HG03442 (cell line): ENCODE data around the gene SLC7A6.

Experiments
- ATAC-seq: cut with Tn5 transposase; IDR thresholded peaks from one replicate; pipeline ENCODE4 v1.9.1; 2021; ENCODE audit warnings: mild to moderate bottlenecking, moderate library complexity; ENCODE audit not compliant: unreplicated experiment

Gene SLC7A6

GRCh38 chr16:68234188-68235107 is 29.9 kb upstream of the SLC7A6 start:
- ATAC-seq = no peak

GRCh38 chr16:68235108-68235886 is 29.0 kb upstream of the SLC7A6 start:
- ATAC-seq = no peak

GRCh38 chr16:68235887-68236136 is 28.5 kb upstream of the SLC7A6 start, which contains the start of gene ESRP2:
Gene ESRP2 (minus strand): TSS chr16:68236127. CDS start chr16:68236045, 82 bp downstream.
- no peak for ATAC-seq

- no peak for ATAC-seq
These were observed 28.0 kb upstream of the SLC7A6 start for GRCh38 chr16:68236137-68236825.

- no peak for ATAC-seq
These were observed 27.5 kb upstream of the SLC7A6 start for GRCh38 chr16:68236826-68237242.

GRCh38 chr16:68237243-68238028 is 26.9 kb upstream of the SLC7A6 start:
- ATAC-seq = peak; percentile 72

GRCh38 chr16:68238029-68238345 is 26.3 kb upstream of the SLC7A6 start:
- ATAC-seq = no peak

GRCh38 chr16:68242085-68242484 is 22.2 kb upstream of the SLC7A6 start:
- ATAC-seq = no peak

GRCh38 chr16:68242926-68243858 is 21.1 kb upstream of the SLC7A6 start:
- no peak for ATAC-seq

GRCh38 chr16:68244481-68244902 is 19.8 kb upstream of the SLC7A6 start:
- no peak for ATAC-seq

GRCh38 chr16:68244903-68245853 is 19.1 kb upstream of the SLC7A6 start, which contains the start of gene PLA2G15:
Gene PLA2G15 (plus strand): TSS chr16:68245373. CDS start chr16:68245427, 54 bp downstream.
- peak; percentile 85 for ATAC-seq

GRCh38 chr16:68246121-68246520 is 18.2 kb upstream of the SLC7A6 start:
- no peak for ATAC-seq

- ATAC-seq = no peak
These were observed 17.7 kb upstream of the SLC7A6 start for GRCh38 chr16:68246666-68247065.

- ATAC-seq = no peak
These were observed 16.9 kb upstream of the SLC7A6 start for GRCh38 chr16:68247400-68247799.

- ATAC-seq = no peak
These were observed 16.4 kb upstream of the SLC7A6 start for GRCh38 chr16:68247932-68248331.

GRCh38 chr16:68249371-68249770 is 15.0 kb upstream of the SLC7A6 start:
- ATAC-seq = no peak

GRCh38 chr16:68250951-68251350 is 13.4 kb upstream of the SLC7A6 start:
- ATAC-seq = no peak

- ATAC-seq = no peak
These were observed 12.5 kb upstream of the SLC7A6 start for GRCh38 chr16:68251832-68252231.
